MM.1S (cell line): ENCODE data around the gene CHST3.

Experiments
- DNase-seq: peaks from one replicate; pipeline ENCODE4 v3.0.0-alpha.2; 2015
- H2AFZ ChIP-seq: fragments of 300-600 bp; sonication (generic); 2 replicates; pipeline ENCODE4 v1.6.0; 2016; ENCODE audit warnings: antibody characterized with exemption, low read length
- H3F3A ChIP-seq: fragments of 300-600 bp; sonication (generic); 2 replicates; pipeline ENCODE4 v1.6.1; 2016; ENCODE audit warnings: mild to moderate bottlenecking, antibody characterized with exemption, low read length, moderate library complexity, mixed read lengths; ENCODE audit not compliant: insufficient read depth
- H3K27ac ChIP-seq: fragments of 300-600 bp; sonication (generic); 2 replicates; pipeline ENCODE4 v1.5.1; 2016; ENCODE audit warnings: mild to moderate bottlenecking, low read length
- H3K27me3 ChIP-seq: fragments of 300-600 bp; sonication (generic); replicated peaks from 2 replicates; pipeline ENCODE4 v1.6.0; 2016; ENCODE audit warnings: low read length; ENCODE audit not compliant: insufficient read depth
- H3K36me3 ChIP-seq: fragments of 300-600 bp; sonication (generic); replicated peaks from 2 replicates; pipeline ENCODE4 v1.6.1; 2016; ENCODE audit warnings: mild to moderate bottlenecking, low read length, mixed read lengths; ENCODE audit not compliant: insufficient read depth
- H3K4me1 ChIP-seq: fragments of 300-600 bp; sonication (generic); 2 replicates; pipeline ENCODE4 v1.6.1; 2016; ENCODE audit warnings: low read length, mixed read lengths
- H3K4me2 ChIP-seq: fragments of 300-600 bp; sonication (generic); 2 replicates; pipeline ENCODE4 v1.6.0; 2016; ENCODE audit warnings: low read depth, low read length
- H3K4me3 ChIP-seq: fragments of 300-600 bp; sonication (generic); 2 replicates; pipeline ENCODE4 v1.5.1; 2016; ENCODE audit warnings: low read length, mixed read lengths
- H3K79me2 ChIP-seq: fragments of 300-600 bp; sonication (generic); 2 replicates; pipeline ENCODE4 v1.6.1; 2016; ENCODE audit warnings: mixed run types, low read length, mixed read lengths
- H3K9ac ChIP-seq: fragments of 300-600 bp; sonication (generic); 2 replicates; pipeline ENCODE4 v1.6.1; 2016; ENCODE audit warnings: low read length, mixed read lengths
- H3K9me2 ChIP-seq: fragments of 300-600 bp; sonication (generic); replicated peaks from 2 replicates; pipeline ENCODE4 v1.6.1; 2016; ENCODE audit warnings: mild to moderate bottlenecking, low read length, mixed read lengths; ENCODE audit not compliant: insufficient read depth
- H3K9me3 ChIP-seq: fragments of 300-600 bp; sonication (generic); replicated peaks from 2 replicates; pipeline ENCODE4 v1.6.1; 2016; ENCODE audit warnings: mild to moderate bottlenecking, low read length, mixed read lengths; ENCODE audit not compliant: insufficient read depth
- H4K20me1 ChIP-seq: fragments of 300-600 bp; sonication (generic); 2 replicates; pipeline ENCODE4 v1.6.1; 2016; ENCODE audit warnings: mild to moderate bottlenecking, low read length, moderate library complexity, mixed read lengths; ENCODE audit not compliant: insufficient read depth
- EZH2 ChIP-seq: fragments of 300-600 bp; sonication (generic); optimal IDR thresholded peaks from 2 replicates; pipeline ENCODE3; 2017; ENCODE audit warnings: low read depth, mild to moderate bottlenecking, antibody characterized with exemption, low read length, mixed read lengths
- EZH2phosphoT487 ChIP-seq: fragments of 300-600 bp; sonication (generic); IDR thresholded peaks from 2 replicates; pipeline ENCODE4 v1.6.1; 2018; ENCODE audit warnings: antibody characterized with exemption, low read length
- TF ChIP-seq, protein P1 (sequence below): fragments of 300-600 bp; sonication (generic); IDR thresholded peaks from 2 replicates; pipeline ENCODE4 v1.5.1; 2016; ENCODE audit warnings: antibody characterized with exemption, low read length, mixed read lengths

CHST3 gene

DNA sequence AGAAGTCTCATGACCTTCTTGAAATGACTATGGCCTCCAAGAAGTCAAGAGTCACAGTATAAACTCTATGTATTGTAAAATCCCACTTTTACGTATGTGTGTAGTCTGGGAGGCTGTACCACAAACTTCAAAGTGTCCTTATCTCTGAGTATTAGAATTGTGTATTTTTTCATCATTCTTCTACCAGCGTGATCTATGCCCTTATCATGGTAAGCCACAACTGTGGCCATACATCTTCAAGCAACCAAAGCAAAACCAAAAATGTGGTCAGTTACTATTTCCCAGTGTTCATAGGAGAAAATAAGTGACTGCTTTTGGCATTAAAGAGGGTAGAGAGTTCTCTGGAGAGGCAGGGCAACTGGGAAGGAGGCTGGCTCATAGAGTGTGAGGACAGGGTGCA, 81.4 kb downstream of the CHST3 start:
- no peaks in the 10 kb centered on the region for H3K79me2 ChIP-seq
- H3K9me2 ChIP-seq, result no peaks in the 10 kb centered on the region
- H2AFZ ChIP-seq, result no peak overlapping the region
- no peak for TF ChIP-seq EZH2
- TF ChIP-seq, protein P1, sequence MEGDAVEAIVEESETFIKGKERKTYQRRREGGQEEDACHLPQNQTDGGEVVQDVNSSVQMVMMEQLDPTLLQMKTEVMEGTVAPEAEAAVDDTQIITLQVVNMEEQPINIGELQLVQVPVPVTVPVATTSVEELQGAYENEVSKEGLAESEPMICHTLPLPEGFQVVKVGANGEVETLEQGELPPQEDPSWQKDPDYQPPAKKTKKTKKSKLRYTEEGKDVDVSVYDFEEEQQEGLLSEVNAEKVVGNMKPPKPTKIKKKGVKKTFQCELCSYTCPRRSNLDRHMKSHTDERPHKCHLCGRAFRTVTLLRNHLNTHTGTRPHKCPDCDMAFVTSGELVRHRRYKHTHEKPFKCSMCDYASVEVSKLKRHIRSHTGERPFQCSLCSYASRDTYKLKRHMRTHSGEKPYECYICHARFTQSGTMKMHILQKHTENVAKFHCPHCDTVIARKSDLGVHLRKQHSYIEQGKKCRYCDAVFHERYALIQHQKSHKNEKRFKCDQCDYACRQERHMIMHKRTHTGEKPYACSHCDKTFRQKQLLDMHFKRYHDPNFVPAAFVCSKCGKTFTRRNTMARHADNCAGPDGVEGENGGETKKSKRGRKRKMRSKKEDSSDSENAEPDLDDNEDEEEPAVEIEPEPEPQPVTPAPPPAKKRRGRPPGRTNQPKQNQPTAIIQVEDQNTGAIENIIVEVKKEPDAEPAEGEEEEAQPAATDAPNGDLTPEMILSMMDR, result no peak
- no peak for TF ChIP-seq EZH2phosphoT487
- no peaks in the 10 kb centered on the region for H3K36me3 ChIP-seq
- DNase-seq, result no peak
- no peaks in the 10 kb centered on the region for H3K9me3 ChIP-seq
- no peaks in the 10 kb centered on the region for H3K27me3 ChIP-seq
- H3K4me1 ChIP-seq, result no peaks in the 10 kb centered on the region
- H3K4me3 ChIP-seq, result no peak overlapping the region
- no peaks in the 10 kb centered on the region for H3F3A ChIP-seq
- H3K9ac ChIP-seq, result no peak overlapping the region
- no peak overlapping the region for H3K27ac ChIP-seq
- H3K4me2 ChIP-seq, result no peak overlapping the region
- H4K20me1 ChIP-seq, result no peaks in the 10 kb centered on the region

DNA sequence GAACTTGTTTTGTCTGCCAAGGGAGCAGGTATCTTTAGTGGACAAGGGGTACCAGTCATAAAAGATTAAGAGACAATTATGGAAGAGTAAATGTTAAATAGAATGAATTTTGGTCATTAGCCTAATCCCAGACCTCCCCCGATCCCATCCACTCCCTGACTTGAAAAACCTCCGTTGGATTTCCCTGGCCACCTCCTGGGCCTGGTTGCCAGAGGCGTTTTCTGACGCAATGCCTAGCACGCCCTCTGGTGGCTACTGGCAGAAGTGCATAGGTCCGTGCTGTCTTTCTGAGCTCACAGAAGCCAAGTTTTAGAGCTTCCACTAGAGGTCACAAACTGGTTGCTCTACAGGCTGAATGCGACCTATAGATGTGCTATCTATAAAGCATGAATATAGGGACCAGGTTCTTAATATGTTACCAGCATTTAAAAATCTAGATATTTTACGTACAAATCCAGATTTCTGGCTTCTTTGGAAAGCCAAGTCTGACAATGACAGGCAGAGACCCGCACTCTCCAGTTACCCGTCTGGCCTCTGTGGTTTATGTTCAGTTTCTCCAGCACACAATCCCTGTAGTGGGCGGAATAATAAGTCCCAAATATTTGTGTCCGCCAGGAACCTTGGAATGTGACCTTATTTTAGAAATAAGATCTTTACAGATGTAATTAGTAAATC, 84.4 kb downstream of the CHST3 start:
- H3K9me2 ChIP-seq, result no peaks in the 10 kb centered on the region
- H3K27ac ChIP-seq, result no peak overlapping the region
- H3K4me2 ChIP-seq, result no peak overlapping the region
- no peaks in the 10 kb centered on the region for H3K79me2 ChIP-seq
- TF ChIP-seq, protein P1, result peak; percentile 100
- TF ChIP-seq EZH2, result no peak
- no peak overlapping the region for H3K9ac ChIP-seq
- peak; percentile 91 for DNase-seq
- no peaks in the 10 kb centered on the region for H3F3A ChIP-seq
- H2AFZ ChIP-seq, result no peak overlapping the region
- H3K27me3 ChIP-seq, result no peaks in the 10 kb centered on the region
- H3K4me3 ChIP-seq, result no peak overlapping the region
- no peaks in the 10 kb centered on the region for H3K4me1 ChIP-seq
- H4K20me1 ChIP-seq, result no peaks in the 10 kb centered on the region
- no peaks in the 10 kb centered on the region for H3K9me3 ChIP-seq
- no peaks in the 10 kb centered on the region for H3K36me3 ChIP-seq

DNA sequence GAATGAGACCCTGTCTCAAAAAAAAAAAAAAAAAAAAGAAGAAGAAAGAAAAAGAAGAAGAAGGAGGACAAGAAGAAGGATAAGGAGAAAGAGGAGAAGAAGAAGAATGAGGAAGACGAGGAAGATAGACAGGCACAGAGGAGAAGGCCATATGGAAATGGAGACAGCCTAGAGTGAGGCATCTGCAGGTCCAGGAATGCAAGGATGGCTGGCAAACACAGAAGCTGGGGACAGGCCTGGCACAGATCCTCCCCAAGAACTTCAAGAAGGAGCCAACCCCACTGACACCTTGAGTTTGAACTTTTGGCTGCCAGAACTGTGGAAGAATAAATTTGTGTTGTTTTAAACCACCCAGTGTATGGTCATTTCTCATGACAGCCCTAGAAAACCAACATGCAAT, 85.3 kb downstream of the CHST3 start:
- Histone ChIP-seq H3K4me2 (no peak overlapping the region), H3F3A (no peaks in the 10 kb centered on the region)

More for the DNA sequence above, 85.3 kb downstream of the CHST3 start:
- Histone ChIP-seq H3K27me3 (no peaks in the 10 kb centered on the region), H3K9me3 (no peaks in the 10 kb centered on the region), H3K36me3 (no peaks in the 10 kb centered on the region), H4K20me1 (no peaks in the 10 kb centered on the region), H3K9ac (no peak overlapping the region), H3K4me3 (no peak overlapping the region), H3K79me2 (no peaks in the 10 kb centered on the region), H3K4me1 (no peaks in the 10 kb centered on the region), H2AFZ (no peak overlapping the region), H3K9me2 (no peaks in the 10 kb centered on the region), H3K27ac (no peak overlapping the region)
- TF ChIP-seq EZH2phosphoT487 (no peak), EZH2 (no peak)
- TF ChIP-seq, protein P1, result no peak
- no peak for DNase-seq
